ENCODE measurements around the gene MCL1.
A peak's percentile ranks its signal among the peaks of the same experiment; 100 is the strongest.

Gene MCL1

DNA sequence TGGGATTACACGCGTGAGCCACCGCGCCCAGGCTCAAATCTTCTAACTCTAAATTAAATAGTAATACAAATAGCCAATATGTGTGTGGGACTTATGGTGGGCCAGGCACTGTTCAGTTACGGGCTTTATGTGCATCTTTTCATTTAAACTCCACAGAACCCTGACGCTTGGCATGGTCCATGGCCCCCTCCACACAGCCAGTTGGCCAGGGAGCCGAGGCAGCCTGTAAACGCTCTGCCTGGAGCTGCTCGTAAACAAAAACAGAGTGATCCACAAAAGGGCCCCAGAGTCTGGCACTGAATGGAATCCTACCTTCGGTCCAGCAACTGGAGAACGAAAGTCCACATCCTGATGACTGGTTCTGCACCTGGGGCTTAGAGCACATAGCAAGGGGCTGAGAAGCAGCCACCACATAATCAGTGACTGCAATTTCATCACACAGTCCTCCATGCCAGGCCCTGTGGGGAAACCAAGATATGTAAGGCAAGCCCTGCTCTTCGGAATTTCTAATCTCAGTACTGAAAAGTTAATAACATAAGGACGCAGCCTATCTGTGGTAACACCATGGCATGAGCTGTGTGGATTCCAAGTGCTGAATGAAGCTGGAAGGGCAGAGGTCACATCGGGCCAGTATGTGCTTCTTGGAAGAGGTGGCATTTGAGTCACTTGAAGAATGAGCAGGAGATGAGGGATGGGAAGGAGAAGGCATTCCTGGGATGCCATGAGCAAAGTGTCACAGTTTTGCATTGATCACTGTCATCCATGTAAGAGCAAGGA is 43.7 kb downstream of the MCL1 start:
- Histone ChIP-seq H3K4me2 (ENCODE audit: low read length) (no peak overlapping the region), H3K27me3 (ENCODE audit: control insufficient read depth, low read length) (no peaks in the 10 kb centered on the region), H3K4me1 (ENCODE audit: control insufficient read depth, low read length) (no peaks in the 10 kb centered on the region), H3F3A (ENCODE audit: control insufficient read depth, insufficient read depth) (no peaks in the 10 kb centered on the region), H4K20me1 (ENCODE audit: control insufficient read depth, insufficient read depth, low read depth, low read length) (no peaks in the 10 kb centered on the region), H3K9me2 (replicated peaks; ENCODE audit: control insufficient read depth, low read length) (no peaks in the 10 kb centered on the region), H3K36me3 (ENCODE audit: control insufficient read depth, low read length) (no peaks in the 10 kb centered on the region), H3K4me3 (ENCODE audit: low read length) (no peak overlapping the region), H3K27ac (ENCODE audit: low read depth, low read length) (no peak overlapping the region), H3K79me2 (ENCODE audit: control insufficient read depth, low read length) (no peaks in the 10 kb centered on the region), H3K9me3 (ENCODE audit: control insufficient read depth, insufficient read depth, low read length) (no peaks in the 10 kb centered on the region)
- no peak for TF ChIP-seq EZH2phosphoT487 (IDR thresholded peaks at IDR 0.05; ENCODE audit: borderline replicate concordance, low read length)
- TF ChIP-seq, protein P1, sequence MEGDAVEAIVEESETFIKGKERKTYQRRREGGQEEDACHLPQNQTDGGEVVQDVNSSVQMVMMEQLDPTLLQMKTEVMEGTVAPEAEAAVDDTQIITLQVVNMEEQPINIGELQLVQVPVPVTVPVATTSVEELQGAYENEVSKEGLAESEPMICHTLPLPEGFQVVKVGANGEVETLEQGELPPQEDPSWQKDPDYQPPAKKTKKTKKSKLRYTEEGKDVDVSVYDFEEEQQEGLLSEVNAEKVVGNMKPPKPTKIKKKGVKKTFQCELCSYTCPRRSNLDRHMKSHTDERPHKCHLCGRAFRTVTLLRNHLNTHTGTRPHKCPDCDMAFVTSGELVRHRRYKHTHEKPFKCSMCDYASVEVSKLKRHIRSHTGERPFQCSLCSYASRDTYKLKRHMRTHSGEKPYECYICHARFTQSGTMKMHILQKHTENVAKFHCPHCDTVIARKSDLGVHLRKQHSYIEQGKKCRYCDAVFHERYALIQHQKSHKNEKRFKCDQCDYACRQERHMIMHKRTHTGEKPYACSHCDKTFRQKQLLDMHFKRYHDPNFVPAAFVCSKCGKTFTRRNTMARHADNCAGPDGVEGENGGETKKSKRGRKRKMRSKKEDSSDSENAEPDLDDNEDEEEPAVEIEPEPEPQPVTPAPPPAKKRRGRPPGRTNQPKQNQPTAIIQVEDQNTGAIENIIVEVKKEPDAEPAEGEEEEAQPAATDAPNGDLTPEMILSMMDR (IDR thresholded peaks at IDR 0.05; ENCODE audit: low read depth, low read length, poor library complexity, severe bottlenecking): no peak

DNA sequence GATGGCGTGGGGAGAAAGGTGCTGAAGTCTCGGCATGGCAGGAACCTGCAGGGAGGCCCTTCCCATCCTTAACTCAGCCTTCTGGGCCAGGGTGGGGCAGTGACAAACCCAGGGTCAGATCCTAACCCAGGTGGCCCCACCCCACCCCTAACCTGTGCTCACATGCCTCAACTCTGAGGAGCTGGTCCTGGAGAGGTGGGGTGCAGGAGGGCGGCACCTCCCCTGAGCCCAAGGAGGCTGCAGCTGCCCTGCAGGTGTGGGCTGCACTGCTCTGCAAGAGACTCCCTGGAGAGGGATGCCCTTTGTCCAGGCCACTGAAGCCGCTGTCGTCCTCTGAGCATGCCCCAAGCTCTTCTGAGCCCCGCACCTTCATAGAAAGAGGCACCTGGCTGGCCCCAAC is 45.4 kb downstream of the MCL1 start:
- Histone ChIP-seq H4K20me1 (ENCODE audit: control insufficient read depth, insufficient read depth, low read depth, low read length) (no peaks in the 10 kb centered on the region), H3K9me2 (replicated peaks; ENCODE audit: control insufficient read depth, low read length) (no peaks in the 10 kb centered on the region), H3K4me3 (ENCODE audit: low read length) (no peak overlapping the region), H3K36me3 (ENCODE audit: control insufficient read depth, low read length) (no peaks in the 10 kb centered on the region), H3K79me2 (ENCODE audit: control insufficient read depth, low read length) (no peaks in the 10 kb centered on the region), H3K4me2 (ENCODE audit: low read length) (no peak overlapping the region), H3K9me3 (ENCODE audit: control insufficient read depth, insufficient read depth, low read length) (no peaks in the 10 kb centered on the region), H3F3A (ENCODE audit: control insufficient read depth, insufficient read depth) (no peaks in the 10 kb centered on the region), H3K27me3 (ENCODE audit: control insufficient read depth, low read length) (no peaks in the 10 kb centered on the region), H3K27ac (ENCODE audit: low read depth, low read length) (no peak overlapping the region), H3K4me1 (ENCODE audit: control insufficient read depth, low read length) (no peaks in the 10 kb centered on the region)
- TF ChIP-seq EZH2phosphoT487 (IDR thresholded peaks at IDR 0.05; ENCODE audit: borderline replicate concordance, low read length): no peak
- TF ChIP-seq, protein P1 (IDR thresholded peaks at IDR 0.05; ENCODE audit: low read depth, low read length, poor library complexity, severe bottlenecking): no peak

- Histone ChIP-seq H3K9me2 (replicated peaks; ENCODE audit: control insufficient read depth, low read length) (no peaks in the 10 kb centered on the region), H4K20me1 (ENCODE audit: control insufficient read depth, insufficient read depth, low read depth, low read length) (no peaks in the 10 kb centered on the region), H3K36me3 (ENCODE audit: control insufficient read depth, low read length) (no peaks in the 10 kb centered on the region), H3K27me3 (ENCODE audit: control insufficient read depth, low read length) (no peaks in the 10 kb centered on the region), H3K4me1 (ENCODE audit: control insufficient read depth, low read length) (no peaks in the 10 kb centered on the region), H3K9me3 (ENCODE audit: control insufficient read depth, insufficient read depth, low read length) (no peaks in the 10 kb centered on the region), H3K4me2 (ENCODE audit: low read length) (no peak overlapping the region), H3K4me3 (ENCODE audit: low read length) (no peak overlapping the region), H3K27ac (ENCODE audit: low read depth, low read length) (no peak overlapping the region), H3F3A (ENCODE audit: control insufficient read depth, insufficient read depth) (no peaks in the 10 kb centered on the region), H3K79me2 (ENCODE audit: control insufficient read depth, low read length) (no peaks in the 10 kb centered on the region)
- TF ChIP-seq EZH2phosphoT487 (IDR thresholded peaks at IDR 0.05; ENCODE audit: borderline replicate concordance, low read length): no peak
- TF ChIP-seq, protein P1 (IDR thresholded peaks at IDR 0.05; ENCODE audit: low read depth, low read length, poor library complexity, severe bottlenecking): peak; percentile 14
Measured at GRCh38 chr1:150532860-150533259, 46.5 kb downstream of the MCL1 start.

Measured in DOHH2 (cell line).